ENCODE measurements around the gene RAB11A. TPM values are rescaled to one million over a fixed set of nuclear protein-coding genes. Genes with fewer than 3 reads are reported as not detected.
A peak's percentile ranks its signal among the peaks of the same experiment; 100 is the strongest.

RAB11A gene
- total RNA-seq, 1 experiment from 2014 or later: 386 TPM

- no peak for DNase-seq (ENCODE audit: low read depth)
These were observed 15.2 kb downstream of the RAB11A start for GRCh38 chr15:65884511-65884910.

- DNase-seq (ENCODE audit: low read depth): no peak
These were observed 16.5 kb downstream of the RAB11A start for GRCh38 chr15:65885668-65886218.

- DNase-seq (ENCODE audit: low read depth): no peak
These were observed 18.3 kb downstream of the RAB11A start for GRCh38 chr15:65887565-65887964.

- no peak for DNase-seq (ENCODE audit: low read depth)
These were observed 19.7 kb downstream of the RAB11A start for GRCh38 chr15:65888981-65889380.

- no peak for DNase-seq (ENCODE audit: low read depth)
These were observed 23.8 kb downstream of the RAB11A start for GRCh38 chr15:65893060-65893459.

- no peak for DNase-seq (ENCODE audit: low read depth)
These were observed 26.9 kb downstream of the RAB11A start for GRCh38 chr15:65896236-65896635.

GRCh38 chr15:65900488-65900887 is 31.2 kb downstream of the RAB11A start:
- no peak for DNase-seq (ENCODE audit: low read depth)

GRCh38 chr15:65901336-65901735 is 32.0 kb downstream of the RAB11A start:
- no peak for DNase-seq (ENCODE audit: low read depth)

GRCh38 chr15:65901836-65902235 is 32.5 kb downstream of the RAB11A start:
- no peak for DNase-seq (ENCODE audit: low read depth)

GRCh38 chr15:65902373-65902772 is 33.1 kb downstream of the RAB11A start:
- peak; percentile 86 for DNase-seq (ENCODE audit: low read depth)

GRCh38 chr15:65903296-65904073 is 34.2 kb downstream of the RAB11A start:
- DNase-seq (ENCODE audit: low read depth): peak; percentile 38

- DNase-seq (ENCODE audit: low read depth): no peak
These were observed 35.0 kb downstream of the RAB11A start for GRCh38 chr15:65904301-65904700.

GRCh38 chr15:65906396-65906795 is 37.1 kb downstream of the RAB11A start:
- DNase-seq (ENCODE audit: low read depth): no peak

GRCh38 chr15:65907661-65908060 is 38.4 kb downstream of the RAB11A start:
- no peak for DNase-seq (ENCODE audit: low read depth)

- no peak for DNase-seq (ENCODE audit: low read depth)
These were observed 39.6 kb downstream of the RAB11A start for GRCh38 chr15:65908876-65909275.

GRCh38 chr15:65909831-65910230 is 40.5 kb downstream of the RAB11A start:
- no peak for DNase-seq (ENCODE audit: low read depth)

- no peak for DNase-seq (ENCODE audit: low read depth)
These were observed 41.0 kb downstream of the RAB11A start for GRCh38 chr15:65910341-65910740.

GRCh38 chr15:65912235-65912634 is 42.9 kb downstream of the RAB11A start:
- no peak for DNase-seq (ENCODE audit: low read depth)

- no peak for DNase-seq (ENCODE audit: low read depth)
These were observed 44.4 kb downstream of the RAB11A start for GRCh38 chr15:65913631-65914199.

GRCh38 chr15:65914386-65914785 is 45.1 kb downstream of the RAB11A start:
- DNase-seq (ENCODE audit: low read depth): no peak

GRCh38 chr15:65914981-65915925 is 46.0 kb downstream of the RAB11A start:
- no peak for DNase-seq (ENCODE audit: low read depth)

- DNase-seq (ENCODE audit: low read depth): no peak
These were observed 46.9 kb downstream of the RAB11A start for GRCh38 chr15:65916041-65916663.
